HG02884 (cell line): ENCODE results near the gene CCL24.
"Not testable (repeated sequence)": the region's sequence is repeated elsewhere in the genome, so short reads cannot be mapped to it uniquely, and the experiment has no call there.

Experiments used
- ATAC-seq: cut with Tn5 transposase; IDR thresholded peaks from one replicate; pipeline ENCODE4 v1.9.1; 2021; ENCODE audit warnings: mild to moderate bottlenecking, moderate library complexity; ENCODE audit not compliant: unreplicated experiment

CCL24 gene

GRCh38 chr7:75813781-75814236 lies at the start of gene CCL24:
Gene CCL24 (minus strand): TSS chr7:75813806. CDS start chr7:75813715, 91 bp downstream.
- ATAC-seq = no peak

DNA sequence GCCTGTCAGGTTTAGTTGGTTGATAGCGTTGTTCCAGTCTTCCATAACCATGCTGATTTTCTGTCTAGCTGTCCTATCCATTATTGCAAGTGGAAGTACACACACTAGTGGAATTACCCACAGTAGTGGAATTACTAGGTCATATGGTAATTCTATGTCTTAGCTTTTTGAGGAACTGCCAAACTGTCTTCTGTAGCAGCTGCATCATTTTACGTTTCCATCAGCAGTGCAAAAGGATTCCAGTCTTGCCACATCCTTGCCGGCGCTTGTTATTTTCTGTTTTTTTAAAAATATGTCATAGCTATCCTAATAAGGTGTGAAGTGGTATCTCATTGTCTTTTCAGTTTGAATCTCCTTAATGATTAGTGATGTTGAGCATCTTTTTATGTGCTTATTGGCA lies 48.0 kb upstream of the CCL24 start:
- no peak for ATAC-seq

DNA sequence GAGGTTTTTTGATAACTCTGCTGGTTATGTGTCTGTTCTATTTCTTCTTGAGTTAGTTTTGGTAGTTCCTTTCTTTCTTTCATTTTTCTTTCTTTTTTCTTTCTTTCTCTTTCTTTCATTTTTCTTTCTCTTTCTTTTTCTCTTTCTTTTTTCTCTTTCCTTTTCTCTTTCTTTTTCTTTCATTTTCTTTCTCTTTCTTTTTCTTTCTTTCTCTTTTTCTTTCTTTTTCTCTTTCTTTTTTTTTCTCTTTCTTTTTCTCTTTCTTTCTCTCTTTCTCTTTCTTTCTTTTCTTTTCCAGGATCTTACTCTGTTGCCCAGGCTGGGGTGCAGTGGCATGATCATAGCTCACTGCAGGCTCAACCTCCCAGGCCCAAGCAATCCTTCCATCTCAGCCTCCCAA lies 44.8 kb upstream of the CCL24 start:
- ATAC-seq = no peak

- no peak for ATAC-seq
Observed at GRCh38 chr7:75856536-75856935, 42.9 kb upstream of the CCL24 start.

GRCh38 chr7:75854813-75855345 lies 41.3 kb upstream of the CCL24 start:
- not testable (repeated sequence) for ATAC-seq

- no peak for ATAC-seq
Observed at GRCh38 chr7:75854233-75854632, 40.6 kb upstream of the CCL24 start.

DNA sequence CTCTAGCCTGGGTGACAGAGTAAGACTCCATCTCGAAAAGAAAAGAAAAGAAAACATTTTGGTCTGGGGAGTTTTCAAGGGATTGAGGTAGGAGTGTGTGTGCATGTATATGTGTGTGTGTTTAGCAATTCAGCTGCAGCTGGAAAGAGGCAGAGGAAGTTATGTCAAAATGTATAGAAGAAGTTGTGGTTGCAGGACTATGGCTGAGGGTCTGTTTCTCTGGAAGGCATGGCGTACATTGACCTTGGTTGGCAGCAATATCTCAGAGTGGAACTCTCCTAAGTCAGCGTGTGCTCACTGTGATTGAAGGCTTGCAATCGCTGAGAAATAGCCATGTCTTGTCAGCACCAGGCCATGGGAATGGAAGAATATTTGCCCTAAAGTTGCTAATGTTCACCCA lies 36.6 kb upstream of the CCL24 start:
- no peak for ATAC-seq

- ATAC-seq = no peak
Observed at GRCh38 chr7:75849573-75849972, 36.0 kb upstream of the CCL24 start.

GRCh38 chr7:75847707-75848106 lies 34.1 kb upstream of the CCL24 start:
- ATAC-seq = no peak

GRCh38 chr7:75845132-75845531 lies 31.5 kb upstream of the CCL24 start:
- ATAC-seq = not testable (repeated sequence)

GRCh38 chr7:75844158-75844557 lies 30.6 kb upstream of the CCL24 start:
- no peak for ATAC-seq

GRCh38 chr7:75843613-75844116 lies 30.1 kb upstream of the CCL24 start:
- ATAC-seq = no peak

GRCh38 chr7:75842836-75843446 lies 29.3 kb upstream of the CCL24 start:
- peak; percentile 89 for ATAC-seq

DNA sequence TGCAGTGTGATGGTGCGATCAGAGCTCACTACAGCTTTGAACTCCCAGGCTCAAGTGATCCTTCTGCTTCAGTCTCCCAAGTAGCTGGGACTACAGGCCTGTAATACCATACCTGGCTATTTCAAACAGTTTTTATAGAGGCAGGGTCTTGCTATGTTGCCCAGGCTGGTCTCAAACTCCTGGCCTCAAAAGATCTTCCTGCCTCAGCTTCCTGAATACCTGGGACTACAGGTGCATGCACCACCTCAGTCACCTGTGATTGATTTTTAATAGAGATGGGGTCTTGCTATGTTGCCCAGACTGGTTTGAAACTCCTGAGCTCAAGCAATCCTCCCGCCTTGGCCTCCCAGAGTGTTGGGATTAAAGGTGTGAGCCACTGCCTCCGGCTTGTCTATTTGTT lies 26.4 kb upstream of the CCL24 start:
- ATAC-seq = no peak

DNA sequence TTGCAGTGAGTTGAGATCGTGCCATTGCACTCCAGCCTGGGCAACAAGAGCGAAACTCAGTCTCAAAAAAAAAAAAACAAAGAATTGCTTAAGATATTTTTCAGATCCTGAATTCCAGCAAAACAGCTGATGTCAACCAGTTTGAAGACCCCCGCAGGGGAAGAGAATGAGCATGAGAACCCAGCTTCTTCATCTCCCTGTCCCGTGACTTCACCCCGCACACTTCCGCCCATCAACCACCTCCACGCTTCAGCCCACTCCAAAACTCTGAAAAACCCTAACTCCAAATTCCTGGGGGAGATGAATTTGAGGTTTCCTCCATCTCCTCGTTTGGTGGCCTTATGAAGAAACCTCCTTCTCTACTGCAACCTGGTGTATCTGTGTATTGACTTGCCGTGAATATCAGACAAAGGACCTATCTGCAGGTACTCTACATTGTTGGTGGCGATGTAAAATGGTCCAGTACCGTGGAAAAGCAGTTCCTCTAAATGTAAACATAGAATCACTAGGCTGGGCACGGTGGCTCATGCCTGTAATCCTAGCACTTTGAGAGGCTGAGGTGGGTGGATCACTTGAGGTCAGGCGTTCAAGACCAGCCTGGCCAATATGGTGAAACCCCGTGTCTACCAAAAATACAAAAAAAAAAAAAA lies 24.8 kb upstream of the CCL24 start:
- ATAC-seq = not testable (repeated sequence)

GRCh38 chr7:75836798-75837197 lies 23.2 kb upstream of the CCL24 start:
- ATAC-seq = no peak

- no peak for ATAC-seq
Observed at GRCh38 chr7:75835688-75836285, 22.2 kb upstream of the CCL24 start.

- not testable (repeated sequence) for ATAC-seq
Observed at GRCh38 chr7:75833662-75834061, 20.1 kb upstream of the CCL24 start.

GRCh38 chr7:75830978-75831377 lies 17.4 kb upstream of the CCL24 start:
- ATAC-seq = no peak

- ATAC-seq = not testable (repeated sequence)
Observed at GRCh38 chr7:75829656-75830055, 16.1 kb upstream of the CCL24 start.

GRCh38 chr7:75823198-75823910 lies 9.7 kb upstream of the CCL24 start:
- no peak for ATAC-seq
